Right renal cortex interstitium (tissue), 3 donors: Measurements from ENCODE around the gene SRRM4. TPM values are rescaled to one million over a fixed set of nuclear protein-coding genes. Genes with fewer than 3 reads are reported as not detected.

ENCODE experiments used
- DNase-seq, 3 donors: peaks; one replicate each; pipeline ENCODE4 v3.0.0-alpha.2; 2013; ENCODE audit warnings: low read depth in 3 of 3, low spot score in 2 of 3
- polyA plus RNA-seq, 3 donors: library from polyadenylated mRNA; unstranded; fragments of 120-200 nt; gene quantifications; one replicate each; pipeline ENCODE4 v1.2.1, GENCODE V29; 2013; ENCODE audit not compliant: insufficient read length in 3 of 3

SRRM4 gene
- polyA plus RNA-seq, 3 donors = 0.01 to 0.03 TPM; not detected in 1

DNA sequence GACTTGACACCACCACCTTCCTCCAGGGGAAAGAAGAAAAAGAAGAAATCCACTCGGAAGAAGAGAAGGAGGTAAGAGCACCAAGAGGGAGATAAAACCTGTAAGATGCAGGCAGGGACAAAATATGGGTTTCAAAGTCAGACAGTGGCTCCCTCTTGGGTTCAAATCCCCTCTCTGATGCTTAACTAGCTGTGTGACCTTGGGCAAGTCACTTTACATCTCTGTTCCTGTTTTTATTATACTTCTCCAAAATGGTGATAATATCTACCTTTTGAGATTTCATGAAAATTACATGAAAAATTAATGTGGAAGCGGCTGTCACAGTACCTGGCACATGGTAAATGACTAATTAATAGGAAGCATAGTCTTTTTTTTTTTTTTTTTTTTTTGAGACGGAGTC lies 133.0 kb downstream of the SRRM4 start:
- DNase-seq = no peak

DNA sequence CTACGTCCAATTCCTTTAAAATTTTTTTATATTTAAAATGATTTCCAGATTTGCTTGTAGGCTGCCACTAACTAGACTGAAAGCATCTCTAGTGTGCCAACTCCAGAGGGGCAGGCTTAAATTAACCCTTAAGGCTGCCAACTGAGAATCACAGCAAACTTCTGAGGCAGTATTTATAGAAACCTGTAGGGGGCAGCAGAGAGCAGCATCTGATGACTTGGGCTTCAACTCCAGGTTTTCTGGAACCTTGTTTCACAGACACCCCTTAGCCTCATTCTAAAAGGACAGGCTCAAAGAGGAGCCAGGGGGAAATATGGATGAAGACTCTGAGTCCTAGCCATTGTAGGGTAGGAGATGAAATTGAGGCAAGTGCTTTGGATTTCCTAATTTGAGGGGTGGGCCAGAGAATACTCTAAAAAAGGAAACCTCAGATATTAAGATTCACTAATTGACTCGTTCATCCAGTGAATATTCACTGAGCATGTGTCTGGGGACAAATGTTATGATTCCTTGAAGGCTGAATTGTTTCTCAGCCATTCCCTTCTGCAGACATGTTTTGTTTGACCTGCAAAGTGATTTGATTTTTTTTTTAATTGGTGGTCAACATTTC lies 134.1 kb downstream of the SRRM4 start:
- DNase-seq = peak; percentile 1 to 10 (median 9)

DNA sequence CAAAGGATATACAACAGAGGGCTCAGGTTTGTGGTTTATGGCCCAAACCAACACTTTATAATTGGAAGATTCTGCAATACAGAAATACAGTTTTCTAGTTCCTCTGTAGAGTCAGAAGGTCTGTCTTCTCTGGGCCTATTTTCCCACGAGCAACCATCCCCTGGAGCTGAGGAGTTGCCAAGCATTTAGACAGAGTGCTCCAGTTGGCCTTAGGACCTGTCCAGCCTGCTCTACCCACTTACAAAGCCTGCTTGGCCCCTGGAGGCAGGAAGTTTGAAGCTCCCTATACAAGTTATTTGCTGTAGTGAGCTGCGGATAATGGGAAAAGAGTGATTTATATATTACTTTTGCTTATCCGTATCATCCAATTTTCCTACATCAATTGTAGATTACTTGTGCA lies 136.6 kb downstream of the SRRM4 start:
- DNase-seq = no peak

DNA sequence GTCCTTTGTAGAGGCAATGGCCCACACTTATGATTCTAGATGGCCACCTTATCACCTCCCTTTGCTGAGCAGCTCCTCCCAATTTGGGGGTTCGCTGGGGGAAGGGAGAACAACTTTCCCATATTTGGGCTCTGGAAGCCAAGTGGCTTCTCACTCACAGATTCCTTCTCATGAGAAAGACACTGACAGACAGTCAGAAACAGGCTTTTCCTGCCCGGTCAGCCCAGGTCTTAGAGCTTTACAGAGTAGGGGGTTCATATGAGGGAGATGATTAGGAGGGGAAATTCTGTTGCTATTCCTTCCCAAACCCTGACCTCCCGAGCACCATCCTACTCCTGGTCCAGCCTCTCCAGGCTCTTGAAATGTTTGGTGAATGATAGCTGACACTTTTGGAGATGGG lies 137.3 kb downstream of the SRRM4 start:
- no peak for DNase-seq

DNA sequence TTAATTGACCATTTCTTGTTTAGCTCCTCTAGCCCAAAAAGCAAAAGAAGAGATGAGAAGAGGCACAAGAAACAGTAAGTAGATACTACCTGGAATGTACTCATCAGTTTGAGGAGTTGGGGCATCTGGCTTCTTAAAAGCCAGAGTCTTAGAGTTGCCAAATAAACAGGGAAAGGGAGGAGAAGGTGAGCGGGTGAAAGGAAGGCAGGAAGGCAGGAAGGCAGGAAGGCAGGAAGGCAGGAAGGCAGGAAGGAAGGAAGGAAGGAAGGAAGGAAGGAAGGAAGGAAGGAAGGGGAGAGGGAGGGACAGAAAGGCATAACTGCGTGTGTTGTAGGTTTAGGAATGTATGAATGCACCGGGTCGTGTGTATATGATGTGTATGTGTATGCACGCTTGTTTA lies 140.7 kb downstream of the SRRM4 start:
- no peak for DNase-seq

DNA sequence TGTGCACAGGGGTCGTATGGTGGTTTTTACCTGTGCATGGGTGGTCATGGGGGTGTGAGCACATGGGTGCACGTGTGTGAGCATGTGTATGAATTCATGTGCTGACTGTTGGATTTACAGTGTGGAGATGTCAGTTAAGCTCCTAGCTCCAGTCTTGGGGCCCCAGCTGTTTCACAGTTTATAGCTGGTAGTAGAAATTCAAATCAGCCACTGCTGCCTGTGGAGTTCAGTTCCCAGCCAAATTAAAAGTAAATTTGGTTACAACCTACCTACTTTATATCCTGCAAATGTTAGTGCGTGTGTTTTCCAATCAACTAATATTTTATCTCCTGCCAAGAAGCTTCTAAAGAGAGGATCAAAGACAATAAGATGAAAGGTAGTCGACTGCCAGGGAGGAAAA lies 141.4 kb downstream of the SRRM4 start:
- no peak for DNase-seq

DNA sequence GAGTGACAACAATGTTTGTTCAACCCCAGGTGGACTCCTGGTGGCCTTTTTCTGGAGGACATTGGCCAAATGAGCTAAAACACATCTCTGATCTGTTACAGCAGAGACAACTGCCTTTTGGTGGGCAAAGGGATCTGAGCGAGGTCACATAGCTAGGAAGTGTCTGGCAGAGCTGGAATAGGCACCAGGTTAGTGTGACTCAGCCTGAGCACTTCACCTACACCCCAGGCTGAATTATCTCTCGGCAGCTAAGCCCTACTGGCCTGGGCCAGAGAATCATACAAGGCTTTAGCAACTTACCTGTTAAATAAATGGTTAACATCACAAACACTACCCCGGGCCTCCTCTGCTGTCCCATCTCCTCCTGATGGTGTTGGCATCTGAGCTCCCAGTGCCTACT lies 147.2 kb downstream of the SRRM4 start:
- DNase-seq = no peak

DNA sequence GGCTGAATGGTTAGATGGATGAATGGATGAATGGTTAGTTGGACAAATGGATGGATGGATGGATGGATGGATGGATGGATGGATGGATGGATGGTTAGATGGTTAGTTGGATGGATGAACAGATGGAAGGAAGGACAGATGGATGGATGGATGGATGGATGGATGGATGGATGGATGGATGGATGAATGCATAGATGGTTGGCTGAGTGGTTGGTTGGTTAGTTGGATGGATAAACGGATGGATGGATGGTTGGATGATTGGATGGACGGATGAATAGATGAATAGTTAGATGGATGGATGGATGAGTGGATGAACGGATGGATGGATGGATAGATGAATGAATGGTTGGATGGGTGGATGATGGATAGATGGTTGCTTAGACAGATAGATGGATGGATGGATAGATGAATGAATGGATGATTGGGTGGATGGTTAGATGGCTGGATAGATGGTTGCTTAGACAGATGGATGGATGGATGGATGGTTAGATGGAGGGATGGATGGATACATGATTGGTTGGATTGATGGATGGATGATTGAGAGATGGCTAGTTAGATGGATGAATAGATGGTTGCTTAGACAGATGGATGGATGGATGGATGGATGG lies 148.6 kb downstream of the SRRM4 start:
- no peak for DNase-seq

DNA sequence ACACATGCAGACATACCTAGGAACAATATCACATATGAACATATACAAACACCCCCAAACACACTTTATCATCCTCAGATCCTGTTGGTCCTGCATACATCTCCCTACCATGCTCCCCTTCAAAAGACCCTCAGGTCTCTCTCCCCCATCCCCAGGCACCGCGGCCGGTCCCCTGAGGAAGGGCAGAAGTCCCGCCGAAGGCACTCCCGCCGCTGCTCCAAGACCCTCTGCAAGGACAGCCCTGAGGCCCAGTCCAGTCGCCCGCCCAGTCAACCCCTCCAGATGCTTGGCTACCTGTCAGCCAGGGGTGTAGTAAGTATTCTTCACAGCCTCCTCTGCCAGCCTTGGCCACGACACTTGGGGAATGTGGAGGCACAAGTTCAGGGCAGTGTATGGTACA lies 149.2 kb downstream of the SRRM4 start:
- DNase-seq = no peak

DNA sequence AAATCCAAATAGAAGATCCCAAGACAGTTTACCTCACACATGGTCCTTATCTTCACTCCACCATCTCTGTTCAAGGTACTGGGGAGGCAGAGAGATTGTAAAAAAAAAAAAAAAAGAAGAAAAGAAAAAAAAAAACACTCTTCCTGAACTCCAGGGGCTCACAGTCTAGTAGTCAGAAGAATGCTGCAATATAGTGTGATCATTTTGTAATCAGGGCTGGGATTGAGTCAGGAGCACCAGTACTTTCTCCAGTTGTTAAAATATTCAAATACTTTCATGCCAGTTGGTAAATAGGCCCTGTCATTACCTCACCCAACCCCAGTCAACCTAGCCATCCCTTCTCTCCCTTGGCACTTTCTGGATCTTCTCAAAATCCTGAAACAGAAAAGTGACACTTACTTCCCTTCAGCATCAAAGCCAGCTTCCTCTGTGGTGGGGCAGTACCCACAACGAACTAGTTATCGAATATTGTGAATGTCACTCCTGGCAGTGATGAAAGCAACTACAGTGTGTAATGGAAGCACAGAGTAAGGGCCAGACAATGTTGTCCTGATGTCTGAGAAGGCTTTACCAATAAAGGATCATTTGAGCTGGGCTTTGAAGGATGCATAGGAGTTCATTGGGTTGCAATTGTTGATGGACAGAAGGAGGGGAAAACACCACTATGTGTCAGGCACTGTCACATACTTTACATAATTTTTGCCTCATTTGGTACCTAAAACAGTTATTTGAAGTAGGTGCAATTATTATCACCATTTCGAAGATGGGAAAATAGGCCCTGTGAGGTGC lies 153.1 kb downstream of the SRRM4 start:
- no peak for DNase-seq

DNA sequence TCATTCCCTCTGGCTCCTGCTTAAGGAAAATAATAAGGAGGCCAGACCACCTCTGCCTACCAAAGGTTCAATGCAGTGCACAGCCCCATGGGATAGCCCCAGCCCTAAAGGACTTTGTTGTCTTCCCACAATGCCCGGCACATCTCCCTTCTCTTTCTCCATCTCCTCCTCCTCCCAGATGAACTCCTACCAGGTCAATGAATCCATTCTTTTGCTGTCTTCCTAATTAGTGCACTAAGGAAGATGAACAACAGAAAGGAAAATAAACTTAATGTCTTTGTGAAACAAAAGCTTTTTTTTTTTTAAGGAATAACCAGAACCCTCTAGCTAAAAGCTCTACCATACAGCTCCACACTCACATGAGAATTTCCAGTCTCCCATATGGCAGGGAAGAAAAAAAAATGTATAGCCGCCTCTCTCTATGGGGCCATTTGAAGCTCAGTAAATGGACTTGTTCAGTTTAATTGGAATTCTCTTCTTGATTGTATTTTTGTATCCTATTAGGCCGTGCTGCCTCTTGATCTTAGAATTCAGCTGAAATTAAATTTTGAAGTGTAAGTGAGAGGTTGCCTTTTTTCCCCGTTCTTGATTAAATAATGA lies 155.6 kb downstream of the SRRM4 start:
- DNase-seq = no peak

DNA sequence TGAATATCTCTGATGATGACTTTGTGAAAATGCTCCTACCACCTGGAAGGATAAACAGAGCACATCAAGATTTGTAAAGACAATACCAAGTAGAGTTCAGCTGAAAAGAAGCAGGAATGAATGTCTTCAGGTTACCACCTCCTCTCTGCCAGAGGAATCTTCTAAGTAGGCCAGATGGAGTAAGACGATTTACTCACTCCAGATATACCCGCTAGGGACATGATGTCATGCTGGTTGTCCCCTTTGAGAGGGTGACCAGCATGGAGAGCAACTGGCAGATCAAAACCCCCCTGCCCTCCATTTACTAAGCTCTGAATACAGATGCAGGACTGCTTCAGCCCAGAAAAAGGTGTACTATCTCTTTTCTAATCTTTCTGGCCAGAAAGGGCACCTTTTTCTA lies 158.1 kb downstream of the SRRM4 start:
- DNase-seq = no peak

DNA sequence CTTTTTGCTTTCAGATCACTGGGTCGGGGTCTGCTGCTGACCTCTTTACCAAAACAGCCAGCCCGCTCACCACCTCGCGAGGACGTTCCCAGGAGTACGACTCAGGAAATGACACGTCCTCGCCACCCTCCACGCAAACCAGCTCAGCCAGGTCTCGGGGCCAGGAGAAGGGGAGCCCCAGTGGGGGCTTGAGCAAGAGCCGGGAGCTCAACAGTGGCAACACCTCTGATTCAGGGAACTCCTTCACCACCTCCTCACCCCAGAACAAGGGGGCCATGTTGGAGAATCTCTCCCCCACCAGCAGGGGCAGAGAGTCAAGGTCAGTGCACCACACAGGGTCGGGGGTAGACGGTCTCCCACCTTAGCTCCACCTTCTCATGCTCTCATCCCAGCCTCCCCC lies 164.0 kb downstream of the SRRM4 start:
- no peak for DNase-seq

DNA sequence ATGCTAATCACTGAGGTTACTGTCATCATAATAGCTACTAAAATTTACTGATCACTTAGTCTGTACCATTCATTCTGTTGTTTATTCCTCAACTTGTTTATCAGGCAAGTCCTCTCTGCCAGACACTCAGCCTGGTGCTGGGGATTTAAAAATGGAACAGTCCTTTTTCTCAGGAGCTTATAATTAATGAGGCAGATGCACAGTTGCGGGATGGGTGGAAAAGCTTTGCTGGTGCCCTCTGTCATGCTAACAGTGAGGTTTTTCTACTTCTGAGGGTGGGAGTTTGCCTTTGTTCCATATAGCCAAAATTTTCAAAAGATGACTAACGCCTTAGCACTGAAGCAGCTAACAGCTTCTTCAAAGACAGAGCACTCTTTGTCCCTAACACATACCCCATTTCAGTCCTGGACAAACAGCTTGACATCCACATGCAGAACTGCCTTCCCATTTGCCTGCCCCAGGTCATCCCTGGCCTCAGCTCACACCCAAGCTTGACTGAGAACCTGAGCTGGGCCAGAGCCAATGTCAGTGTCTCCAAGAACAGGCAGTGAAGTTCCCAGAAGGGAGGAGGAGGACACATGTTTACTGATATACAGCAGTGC lies 166.6 kb downstream of the SRRM4 start:
- DNase-seq = no peak

DNA sequence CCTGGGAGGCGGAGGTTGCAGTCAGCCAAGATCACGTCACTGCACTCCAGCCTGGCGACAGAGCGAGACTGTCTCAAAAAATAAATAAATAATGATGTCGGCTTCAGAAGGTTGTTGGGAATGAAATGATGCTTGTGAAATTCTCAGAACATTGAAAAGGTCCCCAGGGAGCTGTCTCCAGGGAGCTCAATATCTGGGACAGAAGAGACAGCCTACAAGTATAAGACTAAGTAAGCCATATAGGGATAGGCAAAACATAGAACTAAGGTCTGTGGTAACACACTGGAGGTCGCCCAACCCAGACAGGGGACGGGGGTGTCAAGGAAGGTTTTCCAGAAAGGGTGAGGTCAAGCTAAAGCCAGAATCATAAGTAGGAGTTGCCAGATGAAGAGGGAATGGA lies 167.9 kb downstream of the SRRM4 start:
- no peak for DNase-seq

DNA sequence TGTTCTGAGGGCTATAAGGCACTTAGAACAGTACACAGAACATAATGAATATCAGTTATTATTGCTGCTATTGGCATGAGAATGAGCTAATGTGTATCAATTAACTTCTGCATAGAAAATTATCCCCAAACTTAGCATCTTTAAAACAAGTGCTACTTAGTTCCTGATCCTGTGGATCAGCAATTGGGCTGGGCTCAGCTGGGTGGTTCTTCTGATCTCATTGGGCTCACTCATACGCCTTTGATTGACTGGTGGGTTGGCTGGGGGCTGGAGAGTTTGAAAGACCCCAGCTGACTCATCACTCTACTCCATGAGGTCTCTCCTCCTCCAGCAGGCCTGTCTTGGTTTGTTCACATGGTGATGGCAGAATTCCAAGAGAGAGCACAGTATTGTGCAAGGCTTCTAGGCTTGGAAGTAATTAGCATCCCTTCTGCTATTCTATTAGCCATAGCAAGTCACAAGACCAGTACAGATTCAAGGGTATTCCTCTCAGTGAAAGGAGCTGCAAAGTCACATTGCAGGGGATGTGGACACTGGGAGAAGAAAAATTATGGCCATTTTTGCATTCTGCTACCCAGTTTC lies 170.2 kb downstream of the SRRM4 start:
- no peak for DNase-seq

DNA sequence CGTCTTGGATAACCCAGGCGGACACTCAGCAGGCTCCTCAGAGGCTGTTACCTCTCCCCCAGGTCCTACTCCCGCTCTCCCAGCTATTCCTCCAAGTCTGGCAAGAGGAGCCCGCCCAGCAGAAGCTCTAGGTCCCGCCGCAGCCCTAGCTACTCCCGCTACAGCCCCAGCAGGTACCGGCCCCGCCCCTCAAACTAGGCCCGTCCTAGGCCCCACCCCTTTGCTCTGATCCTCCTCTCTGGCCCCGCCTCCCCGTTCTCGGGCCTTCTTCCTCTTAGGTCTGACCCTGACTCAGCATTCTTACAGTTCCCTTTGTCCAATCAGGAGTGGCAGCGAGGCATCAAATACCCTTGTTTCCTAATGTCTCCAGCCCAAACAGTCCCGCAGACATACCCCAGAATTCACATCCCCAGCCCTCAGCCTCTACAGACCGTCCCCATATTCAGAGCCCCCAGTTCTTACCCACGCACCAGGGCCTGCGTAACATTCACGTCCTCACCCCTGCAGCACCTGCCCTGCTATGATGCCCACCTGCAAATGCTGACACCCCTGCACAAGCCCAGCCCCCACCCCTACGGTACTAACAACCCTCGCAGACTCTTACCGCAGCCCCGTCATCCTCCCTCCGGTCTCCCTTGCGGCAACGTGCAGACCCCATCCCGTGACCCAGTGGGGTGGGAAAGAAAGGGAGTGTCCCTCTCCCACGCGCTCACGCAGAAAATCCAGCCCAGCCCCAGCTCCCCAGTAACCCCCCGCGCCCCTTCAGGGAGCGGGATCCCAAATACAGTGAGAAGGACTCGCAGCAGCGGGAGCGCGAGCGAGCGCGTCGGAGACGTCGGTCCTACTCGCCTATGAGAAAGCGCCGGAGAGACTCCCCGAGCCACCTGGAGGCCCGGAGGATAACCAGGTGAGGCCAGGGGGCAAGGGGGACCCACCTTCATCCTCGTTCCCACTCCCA lies 172.4 kb downstream of the SRRM4 start:
- DNase-seq = no peak

DNA sequence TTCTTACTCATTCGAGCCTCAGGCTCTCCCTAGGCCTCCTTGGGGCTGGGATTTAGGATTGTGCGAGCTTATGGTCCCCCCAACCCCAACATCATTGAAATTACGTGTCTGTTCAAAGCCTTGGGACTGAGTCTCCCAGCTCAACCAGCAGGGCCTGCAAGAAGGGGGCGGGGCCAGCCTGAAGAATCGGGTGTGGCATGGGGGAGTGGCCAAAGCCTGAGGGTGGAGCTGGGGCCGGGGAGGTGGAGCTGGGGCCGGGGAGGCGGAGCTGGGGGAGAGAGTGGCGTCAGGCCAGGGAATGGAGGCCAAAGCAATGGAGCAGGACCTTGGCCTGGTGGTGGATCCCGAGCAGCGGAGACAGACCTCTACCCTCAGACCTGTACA lies 173.1 kb downstream of the SRRM4 start:
- no peak for DNase-seq

DNA sequence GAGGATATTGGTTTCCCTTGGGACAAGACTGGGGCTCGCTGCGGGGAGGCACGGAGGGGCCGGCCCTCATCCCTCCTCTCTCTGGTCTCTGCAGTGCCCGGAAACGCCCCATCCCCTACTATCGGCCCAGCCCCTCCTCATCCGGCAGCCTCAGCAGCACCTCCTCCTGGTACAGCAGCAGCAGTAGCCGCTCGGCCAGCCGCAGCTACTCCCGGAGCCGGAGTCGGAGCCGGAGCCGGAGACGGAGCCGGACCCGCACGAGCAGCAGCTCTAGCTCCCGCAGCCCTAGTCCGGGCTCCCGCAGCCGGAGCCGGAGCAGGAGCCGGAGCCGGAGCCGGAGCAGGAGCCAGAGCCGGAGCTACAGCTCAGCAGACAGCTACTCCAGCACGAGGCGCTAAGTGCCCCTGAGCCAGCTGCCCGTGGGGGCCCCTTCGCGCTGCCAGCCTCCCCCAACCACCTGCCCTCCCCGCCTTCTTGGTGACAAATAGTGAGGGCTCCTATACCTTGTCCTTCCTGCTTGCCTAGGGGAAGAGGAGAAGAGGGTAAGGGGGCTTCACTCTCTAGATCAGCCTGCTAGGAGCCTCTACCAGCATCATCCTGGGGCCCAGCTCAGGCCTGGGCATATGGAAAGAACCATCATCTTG lies 175.2 kb downstream of the SRRM4 start:
- no peak for DNase-seq
